Colonic mucosa (tissue), 4 donors: Measurements from ENCODE around the gene ERF. TPM values are rescaled to one million over a fixed set of nuclear protein-coding genes. Genes with fewer than 3 reads are reported as not detected.
A peak's percentile ranks its signal among the peaks of the same experiment; 100 is the strongest.

Experiments used
- DNase-seq: peaks from one replicate; pipeline ENCODE4 v3.0.0-alpha.2; 2020
- H3K27ac ChIP-seq: fragments of 200-600 bp; one replicate; pipeline ENCODE4 v1.8.0; 2021
- H3K27me3 ChIP-seq: fragments of 200-600 bp; one replicate; pipeline ENCODE4 v1.8.0; 2021
- H3K36me3 ChIP-seq: fragments of 200-600 bp; one replicate; pipeline ENCODE4 v1.8.0; 2021
- H3K4me1 ChIP-seq: fragments of 200-600 bp; one replicate; pipeline ENCODE4 v1.8.0; 2021; ENCODE audit warnings: mild to moderate bottlenecking
- H3K4me3 ChIP-seq: fragments of 200-600 bp; one replicate; pipeline ENCODE4 v1.8.0; 2021
- H3K9ac ChIP-seq, 2 donors: one replicate each; pipeline ENCODE4 v1.7.0; 2013; ENCODE audit warnings: control low read depth in 2 of 2, low read depth in 2 of 2, low read length in 2 of 2
- H3K9me3 ChIP-seq: fragments of 200-600 bp; one replicate; pipeline ENCODE4 v1.8.0; 2021
- CTCF ChIP-seq: fragments of 200-600 bp; IDR thresholded peaks from one replicate; pipeline ENCODE4 v1.8.0; 2022; ENCODE audit warnings: antibody characterized with exemption, mild to moderate bottlenecking
- intact Hi-C: fragments of 100-400 bp; cut with DNase I; formaldehyde crosslinking; loops from one replicate; pipeline ENCODE4 v1.14.1; 2022
- total RNA-seq, 2 donors: library from RNA; stranded (reverse); fragmentation: NEBNext Ultra II Directional in 1 of 2; extraction: Animal tissue kit (Norgen Biotek cat#: 25700) in 1 of 2; gene quantifications; one replicate each; pipeline ENCODE4 v1.2.1, GENCODE V29; 2021
- donor health status: healthy.
- donor health status: DM: no; HTN: no; CAD: no.
- donor health status: DM: no; HTN: no; CAD: no.

ERF gene
- total RNA-seq, 2 donors from 2014 or later = 46.7 to 57.3 TPM

- no peak overlapping the region for H3K27ac ChIP-seq
- no peaks in the 10 kb centered on the region for H3K4me1 ChIP-seq
- H3K9ac ChIP-seq = no peak overlapping the region
- no peaks in the 10 kb centered on the region for H3K27me3 ChIP-seq
- peaks cover 23% of the 10 kb centered on the region for H3K36me3 ChIP-seq
- no peak for DNase-seq
- no peak overlapping the region for H3K4me3 ChIP-seq
- no peaks in the 10 kb centered on the region for H3K9me3 ChIP-seq
- intact Hi-C loops = no loop called here
- no peak for TF ChIP-seq CTCF
These were observed 47.1 kb downstream of the ERF start for GRCh38 chr19:42207767-42208271.

- no peak for TF ChIP-seq CTCF
- H3K9ac ChIP-seq = no peak overlapping the region
These were observed 47.8 kb downstream of the ERF start for GRCh38 chr19:42206871-42207755.

GRCh38 chr19:42204664-42205063, 50.3 kb downstream of the ERF start:
- no peak overlapping the region for H3K4me3 ChIP-seq
- H3K4me1 ChIP-seq = no peaks in the 10 kb centered on the region
- H3K27me3 ChIP-seq = no peaks in the 10 kb centered on the region
- H3K36me3 ChIP-seq = peaks cover 22% of the 10 kb centered on the region
- H3K9ac ChIP-seq = no peak overlapping the region
- intact Hi-C loops = no loop called here
- no peak overlapping the region for H3K27ac ChIP-seq
- no peak for DNase-seq
- H3K9me3 ChIP-seq = no peaks in the 10 kb centered on the region
- no peak for TF ChIP-seq CTCF

More at GRCh38 chr19:42206871-42207755, 47.8 kb downstream of the ERF start:
- peaks cover 23% of the 10 kb centered on the region for H3K36me3 ChIP-seq
- no peaks in the 10 kb centered on the region for H3K4me1 ChIP-seq
- intact Hi-C loops = no loop called here
- no peak overlapping the region for H3K4me3 ChIP-seq
- DNase-seq = peak; percentile 56
- no peaks in the 10 kb centered on the region for H3K9me3 ChIP-seq
- peak overlapping the region; percentile 29 for H3K27ac ChIP-seq
- no peaks in the 10 kb centered on the region for H3K27me3 ChIP-seq

GRCh38 chr19:42203700-42204099, 51.2 kb downstream of the ERF start:
- TF ChIP-seq CTCF = no peak
- DNase-seq = no peak
- Histone ChIP-seq H3K4me1 (no peaks in the 10 kb centered on the region), H3K9ac (no peak overlapping the region), H3K4me3 (no peak overlapping the region), H3K9me3 (no peaks in the 10 kb centered on the region), H3K27me3 (no peaks in the 10 kb centered on the region), H3K36me3 (peaks cover 18% of the 10 kb centered on the region), H3K27ac (no peak overlapping the region)
- intact Hi-C loops = no loop called here

GRCh38 chr19:42202290-42202880, 52.5 kb downstream of the ERF start:
- Histone ChIP-seq H3K27me3 (no peaks in the 10 kb centered on the region), H3K9ac (no peak overlapping the region), H3K9me3 (no peaks in the 10 kb centered on the region), H3K36me3 (peaks cover 10% of the 10 kb centered on the region), H3K27ac (peak overlapping the region; percentile 74), H3K4me3 (no peak overlapping the region), H3K4me1 (peaks cover 3% of the 10 kb centered on the region)
- no peak for DNase-seq
- no peak for TF ChIP-seq CTCF
- intact Hi-C loops = no loop called here
